KOPT-K1 (cell line): Measurements from ENCODE around the gene ATXN1.

Experiments
- H3K27ac ChIP-seq: fragments of 200-600 bp; sonication (generic); 2 replicates; pipeline ENCODE4 v1.5.1; 2016; ENCODE audit warnings: antibody characterized with exemption, mild to moderate bottlenecking, low read depth, low read length; ENCODE audit not compliant: poor library complexity, severe bottlenecking
- H3K36me3 ChIP-seq: fragments of 200-600 bp; sonication (generic); 2 replicates; pipeline ENCODE4 v1.5.1; 2017; ENCODE audit warnings: antibody characterized with exemption, mild to moderate bottlenecking, low read length, moderate library complexity; ENCODE audit not compliant: insufficient read depth
- H3K9me3 ChIP-seq: fragments of 200-600 bp; sonication (generic); 2 replicates; pipeline ENCODE4 v1.5.1; 2017; ENCODE audit warnings: antibody characterized with exemption, low read length, mild to moderate bottlenecking; ENCODE audit not compliant: insufficient read depth, poor library complexity, severe bottlenecking

Gene ATXN1

DNA sequence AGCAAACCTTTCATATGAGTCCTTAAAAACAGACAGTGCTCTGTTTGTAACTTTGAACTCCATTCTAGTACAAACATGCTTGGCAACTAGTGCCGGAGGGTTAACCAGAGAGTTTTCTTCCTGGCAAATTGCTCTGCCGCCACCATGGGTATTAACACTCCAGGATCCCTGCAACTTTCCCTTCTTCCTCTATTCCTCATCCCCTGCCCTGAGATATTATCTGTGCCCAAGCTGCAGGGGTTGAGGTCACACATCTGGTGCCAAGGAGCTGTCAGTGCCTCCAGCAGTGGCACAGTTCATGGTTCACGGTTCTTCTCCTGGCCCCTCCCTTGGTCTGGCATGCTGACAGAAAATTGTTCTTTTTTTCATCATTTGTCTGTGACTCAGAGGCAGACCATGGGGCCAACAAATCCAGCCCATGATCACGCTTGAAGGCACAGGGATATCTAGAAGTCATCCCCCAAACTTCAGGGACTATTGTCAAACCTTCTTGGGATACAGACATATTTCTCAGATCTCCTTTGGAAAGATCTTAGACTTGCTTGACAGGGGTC, 77.5 kb downstream of the ATXN1 start:
- no peak overlapping the region for H3K27ac ChIP-seq
- no peaks in the 10 kb centered on the region for H3K36me3 ChIP-seq
- H3K9me3 ChIP-seq, result no peaks in the 10 kb centered on the region

DNA sequence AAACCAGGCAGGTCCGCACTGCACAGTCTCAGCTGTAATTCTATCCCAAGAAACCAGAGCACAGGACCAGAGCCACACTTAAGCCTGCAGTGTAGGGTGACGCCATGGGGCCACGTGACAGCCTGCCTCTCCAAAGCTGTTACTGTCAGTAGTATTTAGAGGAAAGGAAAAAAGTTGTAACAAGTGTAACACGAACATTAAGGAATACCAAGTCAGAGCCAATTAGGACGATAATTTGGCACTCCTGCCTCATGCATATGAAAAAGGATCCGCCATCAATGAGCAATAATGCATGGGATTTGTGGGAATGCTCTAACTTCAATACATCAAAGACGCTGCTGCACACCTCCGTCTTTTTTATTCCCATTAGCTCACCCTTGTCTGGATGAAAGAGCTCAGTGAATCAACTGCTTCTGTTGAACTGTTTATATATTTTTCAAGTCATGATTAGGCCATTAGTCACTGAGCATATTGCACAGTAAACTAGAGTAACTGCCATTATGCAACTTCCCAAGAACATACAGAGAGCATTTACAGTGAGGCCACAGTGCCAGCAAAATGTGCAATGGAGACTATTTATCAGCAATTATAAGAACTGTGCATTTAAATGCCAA, 79.9 kb downstream of the ATXN1 start:
- H3K36me3 ChIP-seq, result no peaks in the 10 kb centered on the region
- no peak overlapping the region for H3K27ac ChIP-seq
- H3K9me3 ChIP-seq, result no peaks in the 10 kb centered on the region

DNA sequence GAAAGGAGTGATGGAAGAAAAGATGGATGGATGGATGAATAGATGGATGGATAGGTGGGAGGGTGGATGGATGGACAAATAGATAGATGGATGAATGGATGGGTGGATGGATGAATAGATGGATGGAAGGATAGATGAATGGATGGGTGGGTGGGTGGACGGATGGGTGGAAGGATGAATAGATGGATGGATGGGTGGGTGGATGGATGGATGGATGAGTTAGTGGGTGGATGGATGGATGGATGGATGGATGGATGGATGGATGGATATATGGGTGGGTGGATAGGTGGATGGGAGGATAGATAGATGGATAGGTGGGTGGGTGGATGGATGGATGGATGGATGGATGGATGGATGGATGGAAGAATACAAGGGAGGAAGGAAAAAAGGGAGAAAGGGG, 82.2 kb downstream of the ATXN1 start:
- Histone ChIP-seq H3K36me3 (no peaks in the 10 kb centered on the region), H3K27ac (no peak overlapping the region), H3K9me3 (no peaks in the 10 kb centered on the region)

DNA sequence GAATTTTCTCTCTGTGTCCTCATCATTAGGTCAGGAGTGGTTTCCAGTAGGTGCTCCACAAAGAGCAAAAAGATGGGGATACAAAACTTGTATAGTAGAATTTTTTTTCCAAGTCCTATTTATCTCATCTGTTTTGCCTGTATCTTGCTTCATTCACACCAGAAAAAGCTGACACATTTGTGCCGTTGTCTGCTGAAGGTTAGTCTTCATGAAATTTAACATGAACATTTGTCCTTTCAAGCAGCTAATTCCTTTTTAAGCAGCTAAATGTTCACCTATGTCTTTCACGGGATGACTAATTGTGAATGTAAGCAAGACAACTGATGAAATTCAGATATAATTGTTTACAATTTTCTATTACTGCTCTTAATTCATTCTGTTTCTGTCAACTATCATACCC, 83.8 kb downstream of the ATXN1 start:
- Histone ChIP-seq H3K9me3 (no peaks in the 10 kb centered on the region), H3K36me3 (no peaks in the 10 kb centered on the region), H3K27ac (no peak overlapping the region)

DNA sequence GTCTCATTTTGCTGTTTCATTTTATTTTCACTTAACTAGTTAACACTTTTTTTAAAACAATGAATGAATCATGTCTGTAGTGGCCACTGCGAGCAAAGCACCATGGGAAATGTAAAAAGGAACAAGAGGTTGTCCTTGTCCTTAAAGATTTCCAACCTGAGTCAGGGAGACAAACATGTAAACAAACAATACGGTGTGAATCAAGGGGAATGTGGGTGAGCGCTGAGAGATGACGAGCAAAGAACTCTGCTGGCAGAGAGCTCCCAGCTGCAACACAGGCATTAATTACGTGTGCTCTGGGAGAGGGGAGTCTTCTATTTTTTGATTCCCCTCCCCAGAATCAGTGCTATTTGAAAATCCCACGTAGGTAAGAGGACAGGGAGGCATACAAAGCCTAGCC, 84.3 kb downstream of the ATXN1 start:
- Histone ChIP-seq H3K27ac (no peak overlapping the region), H3K9me3 (no peaks in the 10 kb centered on the region)

DNA sequence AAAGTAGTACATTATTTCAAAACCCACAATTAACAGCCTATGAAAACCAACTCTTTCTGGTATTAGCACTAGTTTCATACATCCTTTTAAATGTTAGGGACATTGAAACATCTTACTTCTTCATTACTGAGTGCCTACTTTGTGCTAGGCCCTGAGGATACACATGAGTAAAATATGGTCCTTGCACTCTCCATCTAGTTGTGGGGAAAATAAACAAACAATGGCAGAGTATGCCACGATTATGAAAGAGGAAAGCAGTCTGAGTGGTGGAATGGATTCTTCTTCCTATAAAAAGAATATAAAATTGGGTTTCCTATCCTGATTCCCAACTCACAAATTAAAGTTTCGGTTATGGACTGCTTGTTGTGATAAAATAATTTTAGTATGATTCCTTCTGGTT, 84.9 kb downstream of the ATXN1 start:
- H3K36me3 ChIP-seq, result no peaks in the 10 kb centered on the region
- H3K27ac ChIP-seq, result no peak overlapping the region
- no peaks in the 10 kb centered on the region for H3K9me3 ChIP-seq

More for the DNA sequence above, 84.3 kb downstream of the ATXN1 start:
- no peaks in the 10 kb centered on the region for H3K36me3 ChIP-seq

DNA sequence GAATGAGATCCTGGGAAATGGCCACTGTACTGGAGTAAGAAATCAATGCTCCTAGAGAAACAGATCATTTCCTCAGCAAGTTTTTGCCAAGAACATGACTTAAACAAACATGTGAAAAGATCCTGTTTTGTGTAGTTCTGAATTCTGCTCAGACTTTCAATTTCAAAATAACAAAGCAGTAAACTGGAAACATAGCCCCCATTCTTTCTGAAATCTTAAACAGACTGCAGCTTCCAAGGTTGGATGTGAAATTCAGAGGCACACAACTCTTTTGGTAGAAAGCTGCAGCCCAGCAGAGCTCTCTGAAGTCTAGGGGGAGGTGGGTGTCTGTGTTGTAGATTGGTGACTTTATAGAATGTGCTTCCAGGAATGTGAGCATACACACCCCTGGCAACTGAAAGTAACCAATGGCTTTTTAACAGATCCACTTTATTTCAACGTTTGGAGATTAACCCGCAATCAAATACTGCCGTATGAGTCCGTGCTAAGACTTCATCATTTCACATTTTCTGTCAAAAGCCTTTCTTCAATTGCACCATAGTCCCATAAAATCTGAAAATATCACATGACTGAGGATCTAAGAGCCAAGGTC, 86.4 kb downstream of the ATXN1 start:
- H3K9me3 ChIP-seq, result no peaks in the 10 kb centered on the region
- no peak overlapping the region for H3K27ac ChIP-seq
- no peaks in the 10 kb centered on the region for H3K36me3 ChIP-seq

DNA sequence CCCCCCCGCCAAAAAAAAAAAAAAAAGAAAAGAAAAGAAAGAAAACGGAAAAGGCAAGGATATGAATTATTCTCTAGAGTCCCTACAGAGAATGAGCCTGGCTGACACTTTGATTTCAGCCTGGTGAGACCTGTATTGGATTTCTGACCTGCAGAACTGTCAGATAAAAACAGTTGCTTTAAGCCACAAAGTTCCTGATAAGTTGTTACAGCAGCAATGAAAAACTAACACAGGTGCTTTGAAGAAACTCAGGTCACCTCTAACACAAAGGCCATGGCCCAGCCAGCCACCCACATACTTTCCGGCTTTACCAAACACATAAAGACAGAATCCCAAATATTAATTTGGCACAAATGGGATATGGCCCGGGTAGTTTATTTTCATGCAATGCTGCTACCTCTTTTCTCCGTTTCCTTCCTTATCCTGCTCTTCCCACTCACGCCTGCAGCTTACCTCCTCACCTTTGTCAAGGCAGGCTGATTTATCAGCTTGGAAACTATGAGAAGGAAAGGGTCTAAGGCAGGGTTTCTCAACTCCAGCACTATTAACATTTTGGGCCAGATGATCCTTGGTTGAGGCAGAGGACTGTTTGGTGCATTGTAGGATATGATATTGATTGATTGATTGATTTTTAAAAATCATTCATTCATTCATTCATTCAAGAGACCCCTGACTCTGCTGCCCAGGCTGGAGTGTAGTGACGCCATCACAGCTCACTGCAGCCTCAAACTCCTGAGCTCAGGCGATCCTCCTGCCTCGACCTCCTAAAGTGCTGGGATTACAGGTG, 88.1 kb downstream of the ATXN1 start:
- Histone ChIP-seq H3K27ac (no peak overlapping the region), H3K9me3 (no peaks in the 10 kb centered on the region), H3K36me3 (no peaks in the 10 kb centered on the region)

DNA sequence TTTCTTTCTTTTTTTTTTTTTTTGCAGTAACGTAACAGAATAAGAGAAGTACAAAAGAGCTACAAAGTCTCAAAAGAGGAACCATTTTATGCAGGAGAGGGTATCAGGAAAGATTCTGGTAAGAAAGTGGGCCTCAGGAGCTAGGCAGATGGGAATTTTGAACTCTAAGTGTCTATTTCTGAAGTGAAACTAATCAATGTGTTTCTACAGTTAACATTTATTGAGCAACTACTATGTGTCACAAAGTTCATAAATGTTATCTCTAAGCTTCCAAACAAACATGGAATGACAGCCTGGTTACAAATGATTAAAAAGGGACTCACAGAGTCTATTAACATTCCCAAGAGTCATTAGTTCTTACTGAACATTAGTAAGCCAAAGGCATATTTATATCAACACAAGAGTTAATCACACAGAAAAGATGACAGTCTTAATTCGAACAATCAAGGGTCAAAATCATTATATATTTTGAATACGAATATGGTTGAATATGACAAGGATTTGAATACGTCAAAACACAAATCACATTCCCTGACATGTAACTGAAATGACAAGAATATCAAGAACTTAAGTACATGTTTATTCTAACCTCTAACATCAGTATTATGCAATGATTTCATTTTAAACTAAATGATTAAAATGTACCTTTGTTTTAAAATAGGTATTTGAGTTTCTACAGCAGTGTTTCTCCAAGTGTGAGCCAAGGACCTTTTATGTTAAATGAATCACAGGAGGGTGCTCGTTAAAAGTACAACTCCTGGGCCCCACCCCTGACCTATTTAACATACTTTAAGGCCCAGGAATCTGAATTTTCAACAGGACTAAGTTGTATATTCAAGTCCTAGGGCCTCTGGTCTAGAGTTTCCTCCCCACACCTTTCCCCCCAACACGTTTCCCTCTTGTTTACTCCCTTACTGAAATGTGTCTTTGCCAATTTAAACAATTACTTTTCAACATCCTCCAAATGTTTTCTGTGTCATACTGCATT, 89.7 kb downstream of the ATXN1 start:
- Histone ChIP-seq H3K27ac (no peak overlapping the region), H3K9me3 (no peaks in the 10 kb centered on the region), H3K36me3 (no peaks in the 10 kb centered on the region)

DNA sequence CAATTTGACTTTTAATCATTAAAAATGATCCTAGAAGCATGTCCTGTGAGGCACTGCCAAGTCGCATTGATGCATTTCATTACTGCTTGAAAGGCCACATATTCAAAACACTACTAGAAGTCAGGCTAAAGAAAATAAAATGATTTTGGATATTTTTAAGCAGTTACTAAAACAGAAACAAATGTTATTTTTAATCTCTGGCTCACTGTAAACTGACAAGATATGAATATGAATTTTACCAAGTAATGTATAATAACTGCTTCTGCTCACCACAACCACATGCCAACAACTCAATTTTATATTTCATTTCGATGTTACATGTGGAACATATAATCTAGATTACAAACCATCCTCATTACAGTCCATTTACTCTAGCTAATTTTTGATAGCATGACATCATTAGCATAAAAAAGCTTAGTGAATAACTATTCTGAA, 90.6 kb downstream of the ATXN1 start:
- Histone ChIP-seq H3K9me3 (no peaks in the 10 kb centered on the region), H3K36me3 (no peaks in the 10 kb centered on the region), H3K27ac (no peak overlapping the region)

DNA sequence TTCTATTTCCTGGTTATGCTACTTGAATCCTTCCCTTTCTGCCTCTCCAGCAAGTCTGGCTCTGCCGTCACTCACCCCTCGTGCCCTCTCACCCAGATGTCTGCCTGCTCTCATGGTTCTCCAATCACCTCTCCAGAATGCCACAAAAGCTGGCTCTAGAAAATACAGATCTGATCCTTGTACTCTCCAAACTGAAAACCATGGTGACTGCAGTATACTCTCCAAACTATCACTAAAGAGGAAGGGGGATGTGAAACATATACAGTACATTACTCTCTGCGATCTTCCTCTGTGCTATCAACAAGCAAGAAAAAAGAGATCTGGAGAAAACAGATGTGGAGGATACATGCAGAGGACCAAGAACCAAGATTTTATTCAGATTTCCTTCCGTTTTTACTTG, 91.1 kb downstream of the ATXN1 start:
- no peaks in the 10 kb centered on the region for H3K9me3 ChIP-seq
- H3K36me3 ChIP-seq, result no peaks in the 10 kb centered on the region
- no peak overlapping the region for H3K27ac ChIP-seq

DNA sequence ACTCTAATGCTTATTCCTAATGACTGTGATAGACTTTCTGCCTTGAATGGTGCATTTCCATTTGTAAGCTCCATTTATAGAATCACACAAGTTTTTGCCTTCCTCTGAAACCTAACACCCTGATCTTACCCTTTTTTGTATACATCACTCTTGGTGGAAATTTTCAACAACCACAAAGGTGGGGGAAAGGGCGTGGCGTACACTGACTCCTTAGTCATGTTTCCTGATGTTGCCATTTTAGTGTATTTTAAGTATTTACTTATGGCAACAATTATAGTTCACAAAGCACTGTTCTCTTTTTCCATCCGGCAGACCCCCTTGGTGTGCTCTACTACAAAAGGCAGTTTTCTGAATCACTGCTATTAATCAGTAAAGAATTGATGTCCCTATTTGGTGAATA, 92.0 kb downstream of the ATXN1 start:
- H3K36me3 ChIP-seq, result no peaks in the 10 kb centered on the region
- no peak overlapping the region for H3K27ac ChIP-seq
- H3K9me3 ChIP-seq, result no peaks in the 10 kb centered on the region

DNA sequence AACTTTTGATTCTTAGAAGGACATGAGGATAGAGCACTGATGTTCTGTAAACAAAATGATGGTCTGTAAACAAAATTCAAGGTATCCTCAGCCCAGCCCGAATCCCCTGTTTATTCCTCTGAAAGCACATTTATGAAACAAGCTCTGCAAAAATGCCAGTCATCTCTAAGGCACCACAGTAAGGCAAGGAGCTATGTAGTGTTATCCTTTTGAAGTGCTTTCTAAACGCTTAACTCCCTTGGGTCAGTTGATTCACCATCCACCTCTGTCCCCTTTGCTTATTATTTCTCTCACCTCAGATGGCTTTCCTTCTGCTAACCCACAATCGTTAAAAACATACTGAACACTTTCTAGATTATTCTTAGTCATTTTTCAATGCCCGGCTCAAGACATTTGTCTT, 93.8 kb downstream of the ATXN1 start:
- Histone ChIP-seq H3K9me3 (no peaks in the 10 kb centered on the region), H3K36me3 (no peaks in the 10 kb centered on the region), H3K27ac (no peak overlapping the region)

DNA sequence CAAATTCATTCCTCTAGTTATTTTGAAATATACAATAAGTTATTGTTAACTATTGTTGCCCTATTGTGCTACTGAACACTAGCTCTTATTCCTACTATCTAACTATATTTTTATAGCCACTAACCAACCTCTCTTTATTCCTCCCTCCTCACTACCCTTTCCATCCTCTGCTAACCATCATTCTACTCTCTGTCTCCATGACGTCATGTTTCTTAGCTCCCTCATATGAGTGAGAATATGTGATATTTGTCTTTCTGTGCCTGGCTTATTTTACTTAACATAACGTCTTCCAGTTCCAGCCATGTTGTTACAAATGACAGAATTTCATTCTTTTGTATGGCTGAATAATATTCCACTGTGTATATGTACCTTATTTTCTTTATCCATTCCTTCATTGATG, 95.3 kb downstream of the ATXN1 start:
- Histone ChIP-seq H3K9me3 (peaks cover 9% of the 10 kb centered on the region), H3K27ac (no peak overlapping the region), H3K36me3 (no peaks in the 10 kb centered on the region)

DNA sequence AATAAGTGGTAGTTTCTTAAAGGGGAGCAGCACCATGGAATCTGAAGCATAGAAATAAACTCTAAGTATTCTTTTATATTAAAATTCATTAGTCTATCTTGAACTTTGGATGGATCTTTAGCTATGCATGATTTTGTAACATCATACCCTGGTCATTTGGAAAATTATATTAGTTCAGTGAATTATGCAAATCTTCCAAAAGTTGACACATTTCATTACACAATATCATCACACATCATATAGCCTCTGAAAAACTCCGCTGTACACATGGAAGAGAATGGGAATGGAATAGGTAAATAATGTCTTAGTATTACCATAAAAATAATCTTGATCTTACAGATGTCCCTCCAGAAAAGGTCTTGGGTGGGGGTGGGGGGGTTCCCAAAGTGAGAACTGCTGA, 96.1 kb downstream of the ATXN1 start:
- Histone ChIP-seq H3K9me3 (peaks cover 9% of the 10 kb centered on the region), H3K36me3 (no peaks in the 10 kb centered on the region)

More for the DNA sequence above, 96.1 kb downstream of the ATXN1 start:
- no peak overlapping the region for H3K27ac ChIP-seq
